H1 (cell line): Measurements from ENCODE around the gene CTNNA3. TPM values are rescaled to one million over a fixed set of nuclear protein-coding genes. Genes with fewer than 3 reads are reported as not detected.

Experiments used
- ASH2L ChIP-seq: fragments of 200-600, 300-600 bp; sonication (generic); IDR thresholded peaks from one replicate; pipeline ENCODE4 v1.7.1; 2017; ENCODE audit warnings: low read length
- CBX8 ChIP-seq: fragments of 300-800, 300-1000 bp; sonication (generic); IDR thresholded peaks from 2 replicates; pipeline ENCODE4 v1.7.1; 2016; ENCODE audit warnings: low read depth, low read length, borderline replicate concordance
- CTBP2 ChIP-seq: IDR thresholded peaks from 2 replicates; pipeline ENCODE4 v1.7.0; 2011; ENCODE audit warnings: borderline replicate concordance, mild to moderate bottlenecking, moderate library complexity, mixed read lengths, low read length; ENCODE audit not compliant: insufficient read depth, insufficient read length
- HDAC6 ChIP-seq: IDR thresholded peaks from one replicate; pipeline ENCODE4 v1.7.1; 2012; ENCODE audit warnings: low read depth, mild to moderate bottlenecking, inconsistent platforms, low read length, moderate library complexity
- POLR2A ChIP-seq, 2 experiments: IDR thresholded peaks; 1 replicate in 1 of 2; 2 replicates in 1 of 2; pipeline ENCODE4 v1.6.1; 2011; ENCODE audit warnings: low read depth in 2 of 2, low read length in 2 of 2, mild to moderate bottlenecking in 2 of 2; ENCODE audit errors: control extremely low read depth in 1 of 2
- RAD21 ChIP-seq, 2 experiments: IDR thresholded peaks in 1 of 2; conservative IDR thresholded peaks in 1 of 2; 2 replicates each; pipeline ENCODE4 v1.6.1; 2011; ENCODE audit warnings: low read depth in 2 of 2, low read length in 2 of 2, improper control_type of control experiment in 1 of 2, inconsistent platforms in 1 of 2, mild to moderate bottlenecking in 1 of 2, moderate library complexity in 1 of 2
- RBBP5 ChIP-seq: IDR thresholded peaks from 2 replicates; pipeline ENCODE4 v1.7.1; 2012; ENCODE audit warnings: low read depth, mild to moderate bottlenecking, inconsistent platforms, low read length, moderate library complexity, borderline replicate concordance
- RXRA ChIP-seq: IDR thresholded peaks from 2 replicates; pipeline ENCODE4 v1.6.1; 2011; ENCODE audit warnings: low read depth, mild to moderate bottlenecking, low read length, moderate library complexity; ENCODE audit not compliant: insufficient read depth
- SIRT6 ChIP-seq: IDR thresholded peaks from one replicate; pipeline ENCODE4 v1.7.1; 2012; ENCODE audit warnings: low read length, inconsistent platforms
- SP1 ChIP-seq: IDR thresholded peaks from 2 replicates; pipeline ENCODE4 v1.6.1; 2011; ENCODE audit warnings: low read depth, low read length
- SRF ChIP-seq: IDR thresholded peaks from 2 replicates; pipeline ENCODE4 v1.6.1; 2011; ENCODE audit warnings: mild to moderate bottlenecking, low read depth, low read length, moderate library complexity
- TAF7 ChIP-seq: optimal IDR thresholded peaks from 2 replicates; pipeline ENCODE3; 2011; ENCODE audit warnings: low read depth, mild to moderate bottlenecking, inconsistent platforms, low read length, moderate library complexity, borderline replicate concordance
- polyA plus RNA-seq, 7 experiments: library from polyadenylated mRNA; depleted of rRNA in 3 of 7; stranded (reverse) in 5 of 7; unstranded in 2 of 7; fragments of >200 nt in 5 of 7; fragments of 200-250 nt in 2 of 7; gene quantifications; 1 replicate in 5 of 7; 2 replicates in 1 of 7; 4 replicates in 1 of 7; pipeline versions ENCODE4 v1.2.1 to v1.2.3, GENCODE V29; 2011 to 2013; ENCODE audit warnings: missing spikeins in 2 of 7, mixed read lengths in 2 of 7
- total RNA-seq: library from RNA; stranded (reverse); fragmentation: NEBNext Ultra II Directional; extraction: Animal tissue kit (Norgen Biotek cat#: 25700); gene quantifications from 2 replicates; pipeline ENCODE4 v1.2.1, GENCODE V29; 2021
- TF ChIP-seq, protein P1 (sequence below): fragments of 300-600 bp; sonication (generic); IDR thresholded peaks from 2 replicates; pipeline ENCODE4 v1.7.1; 2012; ENCODE audit warnings: low read length, moderate library complexity, mild to moderate bottlenecking, inconsistent platforms; ENCODE audit not compliant: insufficient replicate concordance

The CTNNA3 gene
- total and polyA plus RNA-seq, 2 of the 8 experiments (the other 6 are each of a cell fraction or from before 2014, with no cell fraction given) = 1.3 to 1.5 TPM

DNA sequence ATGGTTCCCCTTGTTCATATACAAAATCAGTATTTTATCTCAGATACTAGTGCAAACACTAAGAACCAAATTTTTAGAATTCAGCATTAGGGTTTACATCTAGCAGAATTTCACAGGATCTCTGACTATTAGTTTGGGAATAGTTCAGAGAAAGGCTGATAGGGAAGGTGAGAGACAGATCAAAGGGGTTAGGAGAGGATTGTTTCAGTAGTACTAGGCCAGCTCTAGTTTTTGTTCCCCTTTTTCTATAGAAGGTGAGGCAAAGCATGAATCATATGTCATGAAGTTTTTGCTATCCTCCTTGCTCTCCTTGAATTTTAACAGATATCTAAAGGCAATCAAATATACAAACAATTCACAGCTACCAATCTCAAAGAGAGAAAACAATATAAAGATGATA lies 26.1 kb upstream of the CTNNA3 start (continued):
- TF ChIP-seq, protein P1, sequence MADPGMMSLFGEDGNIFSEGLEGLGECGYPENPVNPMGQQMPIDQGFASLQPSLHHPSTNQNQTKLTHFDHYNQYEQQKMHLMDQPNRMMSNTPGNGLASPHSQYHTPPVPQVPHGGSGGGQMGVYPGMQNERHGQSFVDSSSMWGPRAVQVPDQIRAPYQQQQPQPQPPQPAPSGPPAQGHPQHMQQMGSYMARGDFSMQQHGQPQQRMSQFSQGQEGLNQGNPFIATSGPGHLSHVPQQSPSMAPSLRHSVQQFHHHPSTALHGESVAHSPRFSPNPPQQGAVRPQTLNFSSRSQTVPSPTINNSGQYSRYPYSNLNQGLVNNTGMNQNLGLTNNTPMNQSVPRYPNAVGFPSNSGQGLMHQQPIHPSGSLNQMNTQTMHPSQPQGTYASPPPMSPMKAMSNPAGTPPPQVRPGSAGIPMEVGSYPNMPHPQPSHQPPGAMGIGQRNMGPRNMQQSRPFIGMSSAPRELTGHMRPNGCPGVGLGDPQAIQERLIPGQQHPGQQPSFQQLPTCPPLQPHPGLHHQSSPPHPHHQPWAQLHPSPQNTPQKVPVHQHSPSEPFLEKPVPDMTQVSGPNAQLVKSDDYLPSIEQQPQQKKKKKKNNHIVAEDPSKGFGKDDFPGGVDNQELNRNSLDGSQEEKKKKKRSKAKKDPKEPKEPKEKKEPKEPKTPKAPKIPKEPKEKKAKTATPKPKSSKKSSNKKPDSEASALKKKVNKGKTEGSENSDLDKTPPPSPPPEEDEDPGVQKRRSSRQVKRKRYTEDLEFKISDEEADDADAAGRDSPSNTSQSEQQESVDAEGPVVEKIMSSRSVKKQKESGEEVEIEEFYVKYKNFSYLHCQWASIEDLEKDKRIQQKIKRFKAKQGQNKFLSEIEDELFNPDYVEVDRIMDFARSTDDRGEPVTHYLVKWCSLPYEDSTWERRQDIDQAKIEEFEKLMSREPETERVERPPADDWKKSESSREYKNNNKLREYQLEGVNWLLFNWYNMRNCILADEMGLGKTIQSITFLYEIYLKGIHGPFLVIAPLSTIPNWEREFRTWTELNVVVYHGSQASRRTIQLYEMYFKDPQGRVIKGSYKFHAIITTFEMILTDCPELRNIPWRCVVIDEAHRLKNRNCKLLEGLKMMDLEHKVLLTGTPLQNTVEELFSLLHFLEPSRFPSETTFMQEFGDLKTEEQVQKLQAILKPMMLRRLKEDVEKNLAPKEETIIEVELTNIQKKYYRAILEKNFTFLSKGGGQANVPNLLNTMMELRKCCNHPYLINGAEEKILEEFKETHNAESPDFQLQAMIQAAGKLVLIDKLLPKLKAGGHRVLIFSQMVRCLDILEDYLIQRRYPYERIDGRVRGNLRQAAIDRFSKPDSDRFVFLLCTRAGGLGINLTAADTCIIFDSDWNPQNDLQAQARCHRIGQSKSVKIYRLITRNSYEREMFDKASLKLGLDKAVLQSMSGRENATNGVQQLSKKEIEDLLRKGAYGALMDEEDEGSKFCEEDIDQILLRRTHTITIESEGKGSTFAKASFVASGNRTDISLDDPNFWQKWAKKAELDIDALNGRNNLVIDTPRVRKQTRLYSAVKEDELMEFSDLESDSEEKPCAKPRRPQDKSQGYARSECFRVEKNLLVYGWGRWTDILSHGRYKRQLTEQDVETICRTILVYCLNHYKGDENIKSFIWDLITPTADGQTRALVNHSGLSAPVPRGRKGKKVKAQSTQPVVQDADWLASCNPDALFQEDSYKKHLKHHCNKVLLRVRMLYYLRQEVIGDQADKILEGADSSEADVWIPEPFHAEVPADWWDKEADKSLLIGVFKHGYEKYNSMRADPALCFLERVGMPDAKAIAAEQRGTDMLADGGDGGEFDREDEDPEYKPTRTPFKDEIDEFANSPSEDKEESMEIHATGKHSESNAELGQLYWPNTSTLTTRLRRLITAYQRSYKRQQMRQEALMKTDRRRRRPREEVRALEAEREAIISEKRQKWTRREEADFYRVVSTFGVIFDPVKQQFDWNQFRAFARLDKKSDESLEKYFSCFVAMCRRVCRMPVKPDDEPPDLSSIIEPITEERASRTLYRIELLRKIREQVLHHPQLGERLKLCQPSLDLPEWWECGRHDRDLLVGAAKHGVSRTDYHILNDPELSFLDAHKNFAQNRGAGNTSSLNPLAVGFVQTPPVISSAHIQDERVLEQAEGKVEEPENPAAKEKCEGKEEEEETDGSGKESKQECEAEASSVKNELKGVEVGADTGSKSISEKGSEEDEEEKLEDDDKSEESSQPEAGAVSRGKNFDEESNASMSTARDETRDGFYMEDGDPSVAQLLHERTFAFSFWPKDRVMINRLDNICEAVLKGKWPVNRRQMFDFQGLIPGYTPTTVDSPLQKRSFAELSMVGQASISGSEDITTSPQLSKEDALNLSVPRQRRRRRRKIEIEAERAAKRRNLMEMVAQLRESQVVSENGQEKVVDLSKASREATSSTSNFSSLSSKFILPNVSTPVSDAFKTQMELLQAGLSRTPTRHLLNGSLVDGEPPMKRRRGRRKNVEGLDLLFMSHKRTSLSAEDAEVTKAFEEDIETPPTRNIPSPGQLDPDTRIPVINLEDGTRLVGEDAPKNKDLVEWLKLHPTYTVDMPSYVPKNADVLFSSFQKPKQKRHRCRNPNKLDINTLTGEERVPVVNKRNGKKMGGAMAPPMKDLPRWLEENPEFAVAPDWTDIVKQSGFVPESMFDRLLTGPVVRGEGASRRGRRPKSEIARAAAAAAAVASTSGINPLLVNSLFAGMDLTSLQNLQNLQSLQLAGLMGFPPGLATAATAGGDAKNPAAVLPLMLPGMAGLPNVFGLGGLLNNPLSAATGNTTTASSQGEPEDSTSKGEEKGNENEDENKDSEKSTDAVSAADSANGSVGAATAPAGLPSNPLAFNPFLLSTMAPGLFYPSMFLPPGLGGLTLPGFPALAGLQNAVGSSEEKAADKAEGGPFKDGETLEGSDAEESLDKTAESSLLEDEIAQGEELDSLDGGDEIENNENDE = no peak
- no peak for TF ChIP-seq RXRA
- TF ChIP-seq SIRT6 = no peak
- TF ChIP-seq CTBP2 = no peak
- no peak for TF ChIP-seq HDAC6
- TF ChIP-seq RAD21 (IDR thresholded peaks at IDR 0.05 in 1 of 2, conservative IDR thresholded peaks at IDR 0.05 in 1 of 2; ENCODE audit: low read depth in 2 of 2, low read length in 2 of 2) = no peak
- no peak for TF ChIP-seq SP1
- TF ChIP-seq SRF = no peak
- no peak for TF ChIP-seq ASH2L
- TF ChIP-seq CBX8 = no peak
- TF ChIP-seq RBBP5 = no peak
- TF ChIP-seq POLR2A (IDR thresholded peaks at IDR 0.05; ENCODE audit: control extremely low read depth in 1 of 2, low read depth in 2 of 2, low read length in 2 of 2) = no peak
- TF ChIP-seq TAF7 = no peak
